ENCODE measurements around the gene SGPP1.

The SGPP1 gene

DNA sequence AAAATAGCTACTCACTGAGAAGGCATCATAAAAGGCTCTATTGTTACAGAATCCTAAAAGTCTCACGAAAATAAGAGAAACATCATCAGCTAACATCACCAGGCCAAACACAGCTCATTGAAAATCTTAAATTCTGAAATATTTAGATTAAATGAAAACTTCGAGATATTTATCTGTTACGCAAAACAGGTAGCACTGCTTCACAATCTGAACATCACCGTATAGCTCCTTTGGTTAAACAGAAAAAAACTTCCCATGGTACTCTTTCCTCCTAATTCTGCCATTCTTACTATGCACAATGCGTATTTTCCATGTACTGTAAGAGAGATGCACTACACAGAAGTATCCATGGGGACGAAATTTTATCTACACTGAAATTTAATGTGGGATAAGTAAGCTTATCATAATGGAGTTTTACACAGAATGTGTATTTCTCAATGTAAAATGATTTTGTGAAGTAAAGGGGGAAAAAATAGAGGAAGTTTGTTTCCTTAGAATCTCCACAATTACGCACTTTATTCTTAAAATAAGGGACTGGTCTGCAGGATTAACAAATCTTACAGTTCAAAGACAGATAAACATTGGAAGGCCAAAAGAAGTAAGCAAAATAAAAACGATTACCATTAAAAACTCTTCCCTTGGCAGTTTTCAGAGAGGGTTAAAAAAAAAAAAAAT lies 1.9 kb downstream of the SGPP1 start:
- Histone ChIP-seq H3K9ac (no peak overlapping the region), H3K36me3 (ENCODE audit: insufficient read depth) (no peaks in the 10 kb centered on the region), H3K27me3 (ENCODE audit: insufficient read depth, low read depth) (no peaks in the 10 kb centered on the region; the same call in 1 of the 2 replicates), H2AFZ (ENCODE audit: low read depth) (no peak overlapping the region), H3K4me2 (peak overlapping the region; percentile 71), H3K79me2 (ENCODE audit: insufficient read depth, low read depth) (no peaks in the 10 kb centered on the region), H4K20me1 (ENCODE audit: insufficient read depth) (no peaks in the 10 kb centered on the region), H3K27ac (no peak overlapping the region), H3K4me1 (ENCODE audit: low read depth, poor library complexity, severe bottlenecking) (peaks cover 22% of the 10 kb centered on the region), H3K4me3 (IDR thresholded peaks at IDR 0.05; ENCODE audit: insufficient read depth, low read depth, low read length) (no peak overlapping the region)
- TF ChIP-seq, protein P1, sequence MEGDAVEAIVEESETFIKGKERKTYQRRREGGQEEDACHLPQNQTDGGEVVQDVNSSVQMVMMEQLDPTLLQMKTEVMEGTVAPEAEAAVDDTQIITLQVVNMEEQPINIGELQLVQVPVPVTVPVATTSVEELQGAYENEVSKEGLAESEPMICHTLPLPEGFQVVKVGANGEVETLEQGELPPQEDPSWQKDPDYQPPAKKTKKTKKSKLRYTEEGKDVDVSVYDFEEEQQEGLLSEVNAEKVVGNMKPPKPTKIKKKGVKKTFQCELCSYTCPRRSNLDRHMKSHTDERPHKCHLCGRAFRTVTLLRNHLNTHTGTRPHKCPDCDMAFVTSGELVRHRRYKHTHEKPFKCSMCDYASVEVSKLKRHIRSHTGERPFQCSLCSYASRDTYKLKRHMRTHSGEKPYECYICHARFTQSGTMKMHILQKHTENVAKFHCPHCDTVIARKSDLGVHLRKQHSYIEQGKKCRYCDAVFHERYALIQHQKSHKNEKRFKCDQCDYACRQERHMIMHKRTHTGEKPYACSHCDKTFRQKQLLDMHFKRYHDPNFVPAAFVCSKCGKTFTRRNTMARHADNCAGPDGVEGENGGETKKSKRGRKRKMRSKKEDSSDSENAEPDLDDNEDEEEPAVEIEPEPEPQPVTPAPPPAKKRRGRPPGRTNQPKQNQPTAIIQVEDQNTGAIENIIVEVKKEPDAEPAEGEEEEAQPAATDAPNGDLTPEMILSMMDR (conservative IDR thresholded peaks at IDR 0.05; ENCODE audit: low read depth, low read length), result no peak

GRCh38 chr14:63717702-63718101 lies 10.2 kb downstream of the SGPP1 start:
- Histone ChIP-seq H3K27me3 (ENCODE audit: insufficient read depth, low read depth) (no peaks in the 10 kb centered on the region), H3K4me1 (ENCODE audit: low read depth, poor library complexity, severe bottlenecking) (no peaks in the 10 kb centered on the region), H3K4me3 (IDR thresholded peaks at IDR 0.05; ENCODE audit: insufficient read depth, low read depth, low read length) (no peak overlapping the region), H3K36me3 (ENCODE audit: insufficient read depth) (no peaks in the 10 kb centered on the region), H3K9ac (no peak overlapping the region), H3K4me2 (no peak overlapping the region), H3K79me2 (ENCODE audit: insufficient read depth, low read depth) (no peaks in the 10 kb centered on the region), H3K27ac (no peak overlapping the region), H4K20me1 (ENCODE audit: insufficient read depth) (no peaks in the 10 kb centered on the region), H2AFZ (ENCODE audit: low read depth) (no peak overlapping the region)
- TF ChIP-seq, protein P1 (conservative IDR thresholded peaks at IDR 0.05; ENCODE audit: low read depth, low read length), result no peak

DNA sequence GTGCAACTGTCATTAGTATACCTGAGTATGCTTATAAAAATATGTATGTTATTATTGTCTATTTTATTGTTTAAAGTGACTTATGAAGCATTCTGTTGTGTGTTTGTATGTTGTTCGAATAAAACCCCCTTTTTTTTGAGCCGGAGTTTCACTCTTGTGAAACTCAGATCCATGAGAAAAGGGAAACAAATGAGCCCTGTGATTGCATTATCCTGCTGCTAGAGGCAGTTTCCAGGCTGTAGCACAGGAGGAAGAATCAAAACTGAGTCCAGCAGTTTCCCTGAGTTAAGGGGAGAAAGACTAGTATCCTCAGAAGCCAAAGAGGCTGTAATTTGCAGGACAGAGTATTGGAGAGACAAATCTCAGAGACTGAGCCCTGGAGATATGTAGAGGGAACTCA lies 12.5 kb downstream of the SGPP1 start:
- H4K20me1 ChIP-seq (ENCODE audit: insufficient read depth), result no peaks in the 10 kb centered on the region
- no peak overlapping the region for H3K4me2 ChIP-seq
- no peak overlapping the region for H3K27ac ChIP-seq
- TF ChIP-seq, protein P1 (conservative IDR thresholded peaks at IDR 0.05; ENCODE audit: low read depth, low read length), result no peak
- H3K27me3 ChIP-seq (ENCODE audit: insufficient read depth, low read depth), result no peaks in the 10 kb centered on the region
- H3K4me1 ChIP-seq (ENCODE audit: low read depth, poor library complexity, severe bottlenecking), result no peaks in the 10 kb centered on the region
- no peaks in the 10 kb centered on the region for H3K79me2 ChIP-seq (ENCODE audit: insufficient read depth, low read depth)
- H3K36me3 ChIP-seq (ENCODE audit: insufficient read depth), result no peaks in the 10 kb centered on the region
- no peak overlapping the region for H3K4me3 ChIP-seq (IDR thresholded peaks at IDR 0.05; ENCODE audit: insufficient read depth, low read depth, low read length)
- H3K9ac ChIP-seq, result no peak overlapping the region
- no peak overlapping the region for H2AFZ ChIP-seq (ENCODE audit: low read depth)

DNA sequence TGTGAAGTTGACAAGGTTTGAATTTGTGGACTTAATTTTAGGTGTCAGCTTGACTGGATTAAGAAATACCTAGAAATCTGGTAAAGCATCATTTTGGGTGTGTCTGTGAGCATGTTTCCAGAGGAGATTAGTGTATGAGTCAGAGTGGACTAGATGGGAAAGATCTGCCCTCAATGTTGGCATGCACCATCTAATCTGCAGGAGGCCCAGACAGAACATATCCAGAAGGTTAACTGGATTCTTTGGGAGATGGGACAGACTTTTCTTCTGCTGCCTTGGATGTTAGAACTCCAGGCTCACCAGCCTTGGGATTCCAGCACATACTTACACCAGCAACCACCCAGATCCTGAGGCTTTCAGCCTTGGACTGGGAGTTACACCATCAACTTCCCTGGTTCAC lies 14.1 kb downstream of the SGPP1 start:
- Histone ChIP-seq H3K4me3 (IDR thresholded peaks at IDR 0.05; ENCODE audit: insufficient read depth, low read depth, low read length) (no peak overlapping the region), H3K27ac (no peak overlapping the region), H3K36me3 (ENCODE audit: insufficient read depth) (no peaks in the 10 kb centered on the region), H3K79me2 (ENCODE audit: insufficient read depth, low read depth) (no peaks in the 10 kb centered on the region), H3K27me3 (ENCODE audit: insufficient read depth, low read depth) (no peaks in the 10 kb centered on the region), H3K4me1 (ENCODE audit: low read depth, poor library complexity, severe bottlenecking) (no peaks in the 10 kb centered on the region), H3K9ac (no peak overlapping the region), H3K4me2 (no peak overlapping the region), H4K20me1 (ENCODE audit: insufficient read depth) (no peaks in the 10 kb centered on the region), H2AFZ (ENCODE audit: low read depth) (no peak overlapping the region)
- TF ChIP-seq, protein P1 (conservative IDR thresholded peaks at IDR 0.05; ENCODE audit: low read depth, low read length), result no peak

All from KMS-11 (cell line).